GM12874 (cell line): Measurements from ENCODE around the gene TTC33.

Source experiments
- TF ChIP-seq, protein P1 (sequence below): IDR thresholded peaks from 2 replicates; pipeline ENCODE4 v1.5.1; 2011; ENCODE audit warnings: low read depth, mild to moderate bottlenecking, control low read depth, low read length, moderate library complexity; ENCODE audit not compliant: insufficient read depth

The TTC33 gene

DNA sequence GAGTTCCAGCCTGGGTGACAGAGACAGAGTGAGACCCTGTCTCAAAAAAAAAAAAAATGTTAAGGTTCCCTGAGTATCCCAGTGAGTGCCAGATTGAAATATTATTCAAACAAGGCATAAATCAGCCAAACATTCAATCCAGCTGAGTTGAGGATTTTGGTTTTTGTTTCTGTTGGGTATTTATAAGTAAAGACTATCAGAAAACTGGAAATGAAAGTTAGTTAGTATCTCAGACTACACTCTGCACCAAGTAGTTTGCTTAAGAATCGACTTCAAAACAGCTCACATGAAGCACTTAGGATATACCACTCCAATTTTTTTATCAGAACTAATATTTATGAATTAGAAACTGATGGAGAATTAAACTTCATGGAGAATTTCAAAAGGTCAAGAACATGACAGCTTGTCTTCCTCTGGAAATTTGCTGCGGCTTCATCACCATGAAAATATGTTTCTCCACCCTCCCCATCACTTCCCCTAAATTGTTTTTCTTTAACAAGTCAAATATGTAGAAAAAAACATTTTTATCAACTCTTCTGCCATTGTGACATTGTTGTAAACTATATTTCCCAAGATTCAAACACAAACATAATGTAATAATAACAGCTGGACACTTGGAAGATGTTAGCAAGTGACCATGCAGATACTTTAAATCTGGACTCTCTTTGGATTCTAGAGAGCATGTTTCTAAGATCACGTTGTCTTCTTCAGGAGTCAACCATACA is 186.1 kb downstream of the TTC33 start:
- TF ChIP-seq, protein P1, sequence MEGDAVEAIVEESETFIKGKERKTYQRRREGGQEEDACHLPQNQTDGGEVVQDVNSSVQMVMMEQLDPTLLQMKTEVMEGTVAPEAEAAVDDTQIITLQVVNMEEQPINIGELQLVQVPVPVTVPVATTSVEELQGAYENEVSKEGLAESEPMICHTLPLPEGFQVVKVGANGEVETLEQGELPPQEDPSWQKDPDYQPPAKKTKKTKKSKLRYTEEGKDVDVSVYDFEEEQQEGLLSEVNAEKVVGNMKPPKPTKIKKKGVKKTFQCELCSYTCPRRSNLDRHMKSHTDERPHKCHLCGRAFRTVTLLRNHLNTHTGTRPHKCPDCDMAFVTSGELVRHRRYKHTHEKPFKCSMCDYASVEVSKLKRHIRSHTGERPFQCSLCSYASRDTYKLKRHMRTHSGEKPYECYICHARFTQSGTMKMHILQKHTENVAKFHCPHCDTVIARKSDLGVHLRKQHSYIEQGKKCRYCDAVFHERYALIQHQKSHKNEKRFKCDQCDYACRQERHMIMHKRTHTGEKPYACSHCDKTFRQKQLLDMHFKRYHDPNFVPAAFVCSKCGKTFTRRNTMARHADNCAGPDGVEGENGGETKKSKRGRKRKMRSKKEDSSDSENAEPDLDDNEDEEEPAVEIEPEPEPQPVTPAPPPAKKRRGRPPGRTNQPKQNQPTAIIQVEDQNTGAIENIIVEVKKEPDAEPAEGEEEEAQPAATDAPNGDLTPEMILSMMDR, result no peak

DNA sequence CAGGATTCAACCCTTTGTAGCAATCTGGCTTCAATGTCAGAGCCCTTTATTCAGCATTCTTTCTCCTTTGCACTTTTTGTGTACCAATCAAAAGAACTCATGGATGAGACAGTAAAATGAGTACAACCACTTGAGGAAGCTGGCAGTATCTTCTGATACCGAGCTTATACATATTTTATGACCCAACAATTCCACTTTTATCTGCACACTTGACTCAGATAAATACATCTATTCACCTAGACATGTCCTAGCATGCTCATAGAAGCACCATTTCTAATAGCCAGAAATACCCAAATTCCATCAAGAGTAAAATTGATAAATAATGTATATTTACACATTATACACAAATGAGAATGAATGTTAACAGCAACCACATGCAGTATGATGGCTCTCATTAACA is 187.2 kb downstream of the TTC33 start:
- TF ChIP-seq, protein P1, result no peak

DNA sequence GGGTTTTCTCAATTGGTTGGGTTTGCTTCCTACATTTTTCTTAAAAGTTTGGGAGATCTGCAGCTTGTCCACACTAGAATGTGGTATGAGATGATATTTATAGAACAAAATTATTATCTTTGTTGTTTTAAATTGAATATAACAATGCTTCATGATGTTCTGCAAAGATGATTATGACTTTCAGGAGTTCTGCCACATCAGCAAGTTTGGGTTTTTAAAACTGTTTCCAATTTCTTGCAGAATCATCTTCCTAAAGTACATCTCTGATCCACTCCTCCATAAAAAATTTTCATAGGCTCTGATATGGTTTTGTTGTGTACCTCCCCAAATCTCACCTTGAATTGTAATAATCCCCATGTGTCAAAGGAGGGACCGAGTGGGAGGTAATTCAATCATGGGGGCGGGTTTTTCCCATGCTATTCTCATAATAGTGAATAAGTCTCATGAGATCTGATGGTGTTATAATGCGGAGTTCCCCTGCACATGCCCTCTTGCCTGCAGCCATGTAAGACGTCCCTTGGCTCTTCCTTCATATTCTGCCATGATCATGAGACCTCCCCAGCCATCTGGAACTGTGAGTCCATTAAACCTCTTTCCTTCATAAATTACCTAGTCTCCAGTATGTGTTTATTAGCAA is 195.2 kb downstream of the TTC33 start:
- TF ChIP-seq, protein P1, result no peak

DNA sequence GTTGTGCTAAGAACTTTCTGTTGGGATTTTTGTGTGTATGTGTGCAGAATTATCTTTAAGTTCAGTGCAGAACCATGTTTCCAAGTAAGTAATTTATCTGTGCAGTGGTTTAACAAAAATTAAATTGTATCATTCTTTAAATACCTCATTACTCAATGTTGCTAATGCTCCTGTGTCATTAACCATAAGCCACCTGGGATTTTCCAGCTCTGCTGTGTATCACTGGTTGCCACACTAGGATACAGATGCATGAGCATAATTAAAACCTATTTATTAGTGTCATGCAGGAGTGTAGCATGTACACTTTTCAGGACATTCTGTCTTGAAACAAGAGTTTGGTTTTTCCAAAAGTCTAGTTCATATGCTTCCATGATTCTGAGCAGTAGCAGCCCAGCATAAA is 196.5 kb downstream of the TTC33 start:
- TF ChIP-seq, protein P1, result no peak

DNA sequence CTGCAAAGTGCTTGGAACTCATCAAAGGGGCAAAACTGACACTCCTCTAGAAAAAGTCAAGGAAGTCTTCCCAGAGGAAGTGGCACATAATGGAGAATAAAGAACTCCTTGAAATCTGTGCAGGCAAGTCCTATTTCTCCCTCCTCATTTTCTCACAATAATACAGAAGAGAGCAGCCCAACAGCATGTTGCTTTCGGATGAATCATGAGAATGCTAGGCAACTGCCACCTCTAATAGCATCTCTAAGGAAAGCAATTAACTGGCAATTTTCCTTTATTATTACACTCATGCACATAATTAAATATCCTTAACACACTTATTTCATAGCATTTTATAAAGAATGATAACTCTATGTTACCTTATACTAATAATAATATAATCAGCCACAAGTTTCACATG is 198.3 kb downstream of the TTC33 start:
- TF ChIP-seq, protein P1, result no peak

DNA sequence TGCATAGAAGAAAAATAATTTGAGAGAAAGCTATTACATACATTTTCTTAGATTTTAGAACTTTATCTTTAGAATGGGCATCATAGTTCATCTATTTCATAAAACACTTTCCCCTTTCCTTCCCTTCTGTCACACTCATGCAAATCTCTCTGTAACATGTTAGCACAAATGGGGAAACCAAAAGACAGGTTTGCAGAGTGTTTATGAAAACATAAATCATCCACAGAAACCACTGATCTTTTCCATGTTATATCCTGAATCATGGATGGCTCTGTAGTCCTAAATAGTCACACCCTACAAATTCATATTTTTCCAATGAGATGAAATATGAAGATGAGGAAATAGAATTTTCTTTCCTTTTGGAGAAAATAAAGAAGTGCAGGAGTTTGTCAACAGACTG is 198.9 kb downstream of the TTC33 start:
- TF ChIP-seq, protein P1, result no peak

DNA sequence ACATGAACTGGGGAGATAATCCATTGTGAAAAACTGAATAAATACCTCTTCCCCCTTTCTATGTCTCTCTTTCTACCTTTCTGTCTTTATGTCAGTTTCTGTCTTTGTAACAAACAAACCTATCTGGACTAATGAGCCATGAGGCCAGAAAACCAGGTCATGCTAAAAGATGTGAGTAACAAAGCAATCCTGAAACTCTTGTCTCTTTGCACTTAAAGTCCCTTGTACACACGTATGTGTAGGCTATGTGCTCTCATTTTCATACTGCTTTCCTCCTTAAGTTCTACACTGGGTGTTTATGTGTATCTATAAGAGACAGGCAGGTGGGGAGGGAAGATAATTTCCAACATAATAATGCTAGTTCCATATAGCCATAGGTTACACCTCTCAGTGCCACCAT is 199.9 kb downstream of the TTC33 start:
- TF ChIP-seq, protein P1, result no peak
